HEK293 (cell line): ENCODE measurements around the gene KRT38.

Source experiments
- SALL2 ChIP-seq: fragments of 450-650 bp; formaldehyde crosslinking; IDR thresholded peaks from 2 replicates; pipeline ENCODE4 v1.5.0; 2017; ENCODE audit warnings: missing biosample characterization, mild to moderate bottlenecking, missing genetic modification characterization, borderline replicate concordance
- SETDB1 ChIP-seq: IDR thresholded peaks from one replicate; pipeline ENCODE4 v1.6.1; 2017; ENCODE audit warnings: mild to moderate bottlenecking, low read length, moderate library complexity, mixed read lengths; ENCODE audit not compliant: insufficient read length
- ZNF184 ChIP-seq: fragments of 450-650 bp; IDR thresholded peaks from 2 replicates; pipeline ENCODE4 v1.5.1; 2018; ENCODE audit warnings: missing biosample characterization, mild to moderate bottlenecking, missing genetic modification characterization
- ZNF623 ChIP-seq: fragments of 450-650 bp; formaldehyde crosslinking; IDR thresholded peaks from 2 replicates; pipeline ENCODE4 v1.5.1; 2016; ENCODE audit warnings: missing biosample characterization, missing genetic modification characterization
- ZNF776 ChIP-seq: fragments of 450-650 bp; formaldehyde crosslinking; IDR thresholded peaks from 2 replicates; pipeline ENCODE4 v1.5.0; 2017; ENCODE audit warnings: missing biosample characterization, missing genetic modification characterization, borderline replicate concordance
- ZSCAN30 ChIP-seq: fragments of 450-650 bp; IDR thresholded peaks from 2 replicates; pipeline ENCODE4 v1.5.1; 2018; ENCODE audit warnings: missing biosample characterization, mild to moderate bottlenecking, missing genetic modification characterization, moderate library complexity
- TF ChIP-seq, protein P1 (sequence below): fragments of 450-650 bp; formaldehyde crosslinking; IDR thresholded peaks from 2 replicates; pipeline ENCODE4 v1.5.1; 2016; ENCODE audit warnings: missing biosample characterization, missing genetic modification characterization, low read depth
- TF ChIP-seq, protein P2 (sequence below): fragments of 450-650 bp; formaldehyde crosslinking; IDR thresholded peaks from 2 replicates; pipeline ENCODE4 v1.5.1; 2016; ENCODE audit warnings: missing biosample characterization, missing genetic modification characterization
- TF ChIP-seq, protein P3 (sequence below): fragments of 450-650 bp; formaldehyde crosslinking; IDR thresholded peaks from 2 replicates; pipeline ENCODE4 v1.5.1; 2017; ENCODE audit warnings: missing biosample characterization, missing genetic modification characterization

DNA sequence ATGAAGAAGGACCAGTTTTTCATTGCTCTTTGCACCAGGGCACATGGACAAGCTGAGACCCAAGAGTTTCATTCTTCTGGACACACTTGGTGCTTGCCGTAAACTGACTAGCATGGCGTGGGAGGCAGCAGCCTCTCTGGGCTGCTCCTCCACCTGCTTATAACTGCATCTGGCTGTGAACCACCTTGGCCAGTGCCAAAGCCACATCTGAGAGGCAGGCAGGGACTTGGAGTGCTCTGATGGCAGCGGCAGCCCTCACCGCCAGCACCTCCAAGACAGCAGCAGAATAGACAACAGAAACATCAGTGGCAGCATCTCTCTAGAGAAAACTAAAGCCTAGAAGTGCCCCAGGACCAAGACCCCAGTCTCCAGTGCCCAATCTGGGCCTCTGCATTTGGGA is 21.1 kb downstream of the KRT38 start:
- TF ChIP-seq, protein P1, sequence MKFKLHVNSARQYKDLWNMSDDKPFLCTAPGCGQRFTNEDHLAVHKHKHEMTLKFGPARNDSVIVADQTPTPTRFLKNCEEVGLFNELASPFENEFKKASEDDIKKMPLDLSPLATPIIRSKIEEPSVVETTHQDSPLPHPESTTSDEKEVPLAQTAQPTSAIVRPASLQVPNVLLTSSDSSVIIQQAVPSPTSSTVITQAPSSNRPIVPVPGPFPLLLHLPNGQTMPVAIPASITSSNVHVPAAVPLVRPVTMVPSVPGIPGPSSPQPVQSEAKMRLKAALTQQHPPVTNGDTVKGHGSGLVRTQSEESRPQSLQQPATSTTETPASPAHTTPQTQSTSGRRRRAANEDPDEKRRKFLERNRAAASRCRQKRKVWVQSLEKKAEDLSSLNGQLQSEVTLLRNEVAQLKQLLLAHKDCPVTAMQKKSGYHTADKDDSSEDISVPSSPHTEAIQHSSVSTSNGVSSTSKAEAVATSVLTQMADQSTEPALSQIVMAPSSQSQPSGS (tag by site-specific recombination), result no peak
- TF ChIP-seq, protein P2, sequence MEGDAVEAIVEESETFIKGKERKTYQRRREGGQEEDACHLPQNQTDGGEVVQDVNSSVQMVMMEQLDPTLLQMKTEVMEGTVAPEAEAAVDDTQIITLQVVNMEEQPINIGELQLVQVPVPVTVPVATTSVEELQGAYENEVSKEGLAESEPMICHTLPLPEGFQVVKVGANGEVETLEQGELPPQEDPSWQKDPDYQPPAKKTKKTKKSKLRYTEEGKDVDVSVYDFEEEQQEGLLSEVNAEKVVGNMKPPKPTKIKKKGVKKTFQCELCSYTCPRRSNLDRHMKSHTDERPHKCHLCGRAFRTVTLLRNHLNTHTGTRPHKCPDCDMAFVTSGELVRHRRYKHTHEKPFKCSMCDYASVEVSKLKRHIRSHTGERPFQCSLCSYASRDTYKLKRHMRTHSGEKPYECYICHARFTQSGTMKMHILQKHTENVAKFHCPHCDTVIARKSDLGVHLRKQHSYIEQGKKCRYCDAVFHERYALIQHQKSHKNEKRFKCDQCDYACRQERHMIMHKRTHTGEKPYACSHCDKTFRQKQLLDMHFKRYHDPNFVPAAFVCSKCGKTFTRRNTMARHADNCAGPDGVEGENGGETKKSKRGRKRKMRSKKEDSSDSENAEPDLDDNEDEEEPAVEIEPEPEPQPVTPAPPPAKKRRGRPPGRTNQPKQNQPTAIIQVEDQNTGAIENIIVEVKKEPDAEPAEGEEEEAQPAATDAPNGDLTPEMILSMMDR (tag by site-specific recombination), result no peak
- no peak for TF ChIP-seq SALL2 (tag by site-specific recombination)
- no peak for TF ChIP-seq ZNF776 (tag by site-specific recombination)
- TF ChIP-seq ZNF184, result no peak
- TF ChIP-seq ZNF623, result no peak
- TF ChIP-seq, protein P3, sequence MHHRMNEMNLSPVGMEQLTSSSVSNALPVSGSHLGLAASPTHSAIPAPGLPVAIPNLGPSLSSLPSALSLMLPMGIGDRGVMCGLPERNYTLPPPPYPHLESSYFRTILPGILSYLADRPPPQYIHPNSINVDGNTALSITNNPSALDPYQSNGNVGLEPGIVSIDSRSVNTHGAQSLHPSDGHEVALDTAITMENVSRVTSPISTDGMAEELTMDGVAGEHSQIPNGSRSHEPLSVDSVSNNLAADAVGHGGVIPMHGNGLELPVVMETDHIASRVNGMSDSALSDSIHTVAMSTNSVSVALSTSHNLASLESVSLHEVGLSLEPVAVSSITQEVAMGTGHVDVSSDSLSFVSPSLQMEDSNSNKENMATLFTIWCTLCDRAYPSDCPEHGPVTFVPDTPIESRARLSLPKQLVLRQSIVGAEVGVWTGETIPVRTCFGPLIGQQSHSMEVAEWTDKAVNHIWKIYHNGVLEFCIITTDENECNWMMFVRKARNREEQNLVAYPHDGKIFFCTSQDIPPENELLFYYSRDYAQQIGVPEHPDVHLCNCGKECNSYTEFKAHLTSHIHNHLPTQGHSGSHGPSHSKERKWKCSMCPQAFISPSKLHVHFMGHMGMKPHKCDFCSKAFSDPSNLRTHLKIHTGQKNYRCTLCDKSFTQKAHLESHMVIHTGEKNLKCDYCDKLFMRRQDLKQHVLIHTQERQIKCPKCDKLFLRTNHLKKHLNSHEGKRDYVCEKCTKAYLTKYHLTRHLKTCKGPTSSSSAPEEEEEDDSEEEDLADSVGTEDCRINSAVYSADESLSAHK (tag by site-specific recombination), result no peak
- TF ChIP-seq ZSCAN30 (tag by site-specific recombination), result no peak
- TF ChIP-seq SETDB1, result no peak
